Loucy (cell line): ENCODE results near the gene RALGPS1.

Source experiments
- EZH2phosphoT487 ChIP-seq: fragments of 200-600 bp; IDR thresholded peaks from 2 replicates; pipeline ENCODE4 v1.6.1; 2018; ENCODE audit warnings: antibody characterized with exemption, mild to moderate bottlenecking, moderate library complexity, borderline replicate concordance
- TF ChIP-seq, protein P1 (sequence below): fragments of 200-600 bp; sonication (generic); conservative IDR thresholded peaks from 2 replicates; pipeline ENCODE4 v1.5.1; 2014; ENCODE audit warnings: mild to moderate bottlenecking, antibody characterized with exemption, low read length

DNA sequence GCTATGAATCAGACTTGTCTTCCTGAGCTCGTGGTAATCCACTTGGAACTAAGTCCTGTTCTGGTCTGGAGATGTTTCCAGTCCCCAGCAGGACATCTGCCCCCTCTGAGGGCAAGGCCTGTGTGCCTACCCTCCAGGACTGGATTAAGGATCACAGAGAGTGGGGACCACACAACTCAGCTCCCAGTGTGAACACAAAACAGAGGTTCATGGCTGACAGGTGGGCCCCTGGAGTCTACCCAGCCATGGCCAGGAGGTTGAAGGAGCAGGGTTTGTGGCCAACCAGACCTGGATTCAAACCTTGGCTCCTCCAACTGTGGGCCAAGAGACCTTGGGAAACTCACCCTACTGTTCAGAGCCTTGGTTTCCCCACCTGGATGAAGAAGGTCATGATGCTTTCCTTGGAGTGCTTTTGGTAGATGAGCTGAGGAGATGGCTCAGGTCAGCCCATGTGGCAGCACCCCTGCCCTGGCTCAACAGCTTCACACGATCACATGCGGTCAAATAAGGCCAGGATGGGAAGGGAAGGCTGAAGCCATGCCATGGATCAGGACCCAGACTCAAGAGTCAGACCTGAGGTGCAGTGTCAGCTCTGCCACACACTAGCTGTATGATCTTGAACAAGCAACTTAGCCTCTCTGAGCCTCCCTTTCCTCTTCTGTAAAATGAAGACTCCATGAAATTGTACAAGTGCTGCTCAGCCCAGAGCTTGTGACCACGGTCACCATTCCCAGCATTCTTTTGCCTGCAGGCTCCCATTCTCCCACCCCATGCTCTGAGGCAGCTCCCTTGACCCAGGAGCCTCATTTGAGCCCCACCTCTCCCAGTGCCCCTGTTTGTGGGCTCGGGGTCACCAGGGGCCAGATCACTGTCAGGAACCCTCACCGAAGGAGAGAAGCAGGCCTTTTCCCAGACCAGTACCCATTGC, 235.1 kb downstream of the RALGPS1 start:
- TF ChIP-seq, protein P1, sequence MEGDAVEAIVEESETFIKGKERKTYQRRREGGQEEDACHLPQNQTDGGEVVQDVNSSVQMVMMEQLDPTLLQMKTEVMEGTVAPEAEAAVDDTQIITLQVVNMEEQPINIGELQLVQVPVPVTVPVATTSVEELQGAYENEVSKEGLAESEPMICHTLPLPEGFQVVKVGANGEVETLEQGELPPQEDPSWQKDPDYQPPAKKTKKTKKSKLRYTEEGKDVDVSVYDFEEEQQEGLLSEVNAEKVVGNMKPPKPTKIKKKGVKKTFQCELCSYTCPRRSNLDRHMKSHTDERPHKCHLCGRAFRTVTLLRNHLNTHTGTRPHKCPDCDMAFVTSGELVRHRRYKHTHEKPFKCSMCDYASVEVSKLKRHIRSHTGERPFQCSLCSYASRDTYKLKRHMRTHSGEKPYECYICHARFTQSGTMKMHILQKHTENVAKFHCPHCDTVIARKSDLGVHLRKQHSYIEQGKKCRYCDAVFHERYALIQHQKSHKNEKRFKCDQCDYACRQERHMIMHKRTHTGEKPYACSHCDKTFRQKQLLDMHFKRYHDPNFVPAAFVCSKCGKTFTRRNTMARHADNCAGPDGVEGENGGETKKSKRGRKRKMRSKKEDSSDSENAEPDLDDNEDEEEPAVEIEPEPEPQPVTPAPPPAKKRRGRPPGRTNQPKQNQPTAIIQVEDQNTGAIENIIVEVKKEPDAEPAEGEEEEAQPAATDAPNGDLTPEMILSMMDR, result no peak
- TF ChIP-seq EZH2phosphoT487, result no peak
